ENCODE measurements around the gene GMPPA.

Gene GMPPA

DNA sequence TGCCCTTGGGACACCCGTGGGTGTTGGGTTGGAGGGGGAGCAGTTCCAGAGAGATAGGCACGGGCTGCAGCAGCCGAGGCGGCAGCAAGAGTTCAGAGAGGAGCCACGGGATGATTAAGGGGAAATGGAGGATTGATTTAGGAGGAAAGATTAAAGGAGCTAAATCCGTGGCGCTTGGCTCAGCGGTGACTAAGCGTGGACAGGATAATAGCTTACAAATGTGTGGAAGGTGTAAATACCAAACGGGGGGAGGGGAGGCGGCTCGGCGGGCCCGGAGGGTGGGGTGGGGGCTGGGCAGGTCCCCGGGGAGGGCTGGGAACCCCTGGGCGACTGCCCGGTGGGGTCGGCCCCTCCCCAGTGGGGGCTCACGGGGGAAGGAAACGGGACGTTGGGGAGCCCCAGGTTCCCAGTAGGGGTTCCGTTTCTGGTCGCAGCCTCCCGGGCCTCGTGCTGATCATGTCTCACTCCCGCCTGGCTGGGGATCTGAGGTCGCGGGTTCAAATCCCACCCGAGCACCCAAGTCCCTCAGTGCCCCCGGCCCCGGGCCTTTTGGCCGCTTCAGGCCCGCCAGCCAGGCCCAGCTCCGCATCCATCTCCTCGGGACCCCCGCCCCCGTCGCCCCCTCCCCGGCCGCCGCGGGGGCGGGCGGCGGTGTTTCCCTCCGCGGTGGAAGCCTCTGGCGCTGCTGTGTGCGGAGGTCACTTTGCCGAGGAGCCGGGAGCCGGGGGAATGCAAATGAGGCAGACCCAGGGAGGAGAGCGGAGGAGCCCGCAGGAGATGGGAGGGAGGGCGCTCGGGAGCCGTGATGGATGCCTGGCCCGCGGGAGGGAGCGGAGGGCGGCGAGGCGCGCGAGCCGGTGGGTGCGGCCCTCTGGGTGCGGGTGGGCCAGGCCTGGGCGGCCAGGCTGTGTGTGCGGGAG, 23.7 kb downstream of the GMPPA start:
- H3K4me3 ChIP-seq (ENCODE audit: low read depth, low read length): no peak overlapping the region
- no peak for DNase-seq (ENCODE audit: low read depth)

DNA sequence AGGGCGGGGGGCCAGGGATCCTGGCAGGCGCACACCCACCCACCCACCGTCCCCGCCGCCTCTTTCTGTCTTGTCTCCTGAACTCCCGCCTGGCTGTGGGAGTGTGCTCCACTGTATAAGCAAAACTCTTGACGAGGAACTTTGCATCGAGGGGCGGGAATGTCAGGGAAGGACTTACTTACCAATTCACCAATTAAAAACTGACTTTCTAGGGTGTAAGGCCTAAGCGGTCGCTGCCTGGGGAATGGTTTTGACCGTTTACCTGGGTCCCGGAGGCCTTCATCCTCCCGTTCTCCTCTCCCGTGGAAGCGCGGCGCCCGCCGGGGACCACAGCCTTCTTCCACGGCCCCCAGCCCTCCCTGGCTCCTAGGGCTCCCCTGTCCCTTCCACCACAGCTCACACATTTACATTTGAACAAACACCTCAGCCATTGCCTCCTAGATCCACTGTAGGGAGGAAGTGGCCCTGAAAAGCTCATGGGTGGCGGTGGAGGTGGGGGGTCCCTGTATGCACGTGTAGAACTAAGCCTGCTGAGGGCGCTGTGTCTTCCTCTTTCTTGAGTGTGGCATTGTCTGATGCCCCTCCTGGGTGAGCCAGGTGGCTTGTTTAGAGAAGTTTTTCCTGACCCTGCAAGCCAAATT, 24.5 kb downstream of the GMPPA start:
- TF ChIP-seq, protein P1, sequence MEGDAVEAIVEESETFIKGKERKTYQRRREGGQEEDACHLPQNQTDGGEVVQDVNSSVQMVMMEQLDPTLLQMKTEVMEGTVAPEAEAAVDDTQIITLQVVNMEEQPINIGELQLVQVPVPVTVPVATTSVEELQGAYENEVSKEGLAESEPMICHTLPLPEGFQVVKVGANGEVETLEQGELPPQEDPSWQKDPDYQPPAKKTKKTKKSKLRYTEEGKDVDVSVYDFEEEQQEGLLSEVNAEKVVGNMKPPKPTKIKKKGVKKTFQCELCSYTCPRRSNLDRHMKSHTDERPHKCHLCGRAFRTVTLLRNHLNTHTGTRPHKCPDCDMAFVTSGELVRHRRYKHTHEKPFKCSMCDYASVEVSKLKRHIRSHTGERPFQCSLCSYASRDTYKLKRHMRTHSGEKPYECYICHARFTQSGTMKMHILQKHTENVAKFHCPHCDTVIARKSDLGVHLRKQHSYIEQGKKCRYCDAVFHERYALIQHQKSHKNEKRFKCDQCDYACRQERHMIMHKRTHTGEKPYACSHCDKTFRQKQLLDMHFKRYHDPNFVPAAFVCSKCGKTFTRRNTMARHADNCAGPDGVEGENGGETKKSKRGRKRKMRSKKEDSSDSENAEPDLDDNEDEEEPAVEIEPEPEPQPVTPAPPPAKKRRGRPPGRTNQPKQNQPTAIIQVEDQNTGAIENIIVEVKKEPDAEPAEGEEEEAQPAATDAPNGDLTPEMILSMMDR (IDR thresholded peaks at IDR 0.05; ENCODE audit: low read depth, low read length): peak; percentile 22
- TF ChIP-seq POLR2A (IDR thresholded peaks at IDR 0.05; ENCODE audit: extremely low read depth, insufficient read length): no peak
- DNase-seq (ENCODE audit: low read depth): no peak
- H3K4me3 ChIP-seq (ENCODE audit: low read depth, low read length): no peak overlapping the region

More for the DNA sequence above, 23.7 kb downstream of the GMPPA start:
- TF ChIP-seq MYC (IDR thresholded peaks at IDR 0.05; ENCODE audit: low read depth, low read length) (no peak), POLR2A (IDR thresholded peaks at IDR 0.05; ENCODE audit: extremely low read depth, insufficient read length) (no peak)
- TF ChIP-seq, protein P2, sequence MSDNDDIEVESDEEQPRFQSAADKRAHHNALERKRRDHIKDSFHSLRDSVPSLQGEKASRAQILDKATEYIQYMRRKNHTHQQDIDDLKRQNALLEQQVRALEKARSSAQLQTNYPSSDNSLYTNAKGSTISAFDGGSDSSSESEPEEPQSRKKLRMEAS (IDR thresholded peaks at IDR 0.05; ENCODE audit: low read depth, low read length): no peak
- TF ChIP-seq, protein P1 (IDR thresholded peaks at IDR 0.05; ENCODE audit: low read depth, low read length): no peak

GRCh38 chr2:219524817-219525216, 26.1 kb downstream of the GMPPA start:
- DNase-seq (ENCODE audit: low read depth): no peak
- H3K4me3 ChIP-seq (ENCODE audit: low read depth, low read length): no peak overlapping the region
- TF ChIP-seq, protein P2 (IDR thresholded peaks at IDR 0.05; ENCODE audit: low read depth, low read length): no peak

- no peak for DNase-seq (ENCODE audit: low read depth)
- TF ChIP-seq, protein P1 (IDR thresholded peaks at IDR 0.05; ENCODE audit: low read depth, low read length): no peak
- TF ChIP-seq POLR2A (IDR thresholded peaks at IDR 0.05; ENCODE audit: extremely low read depth, insufficient read length): no peak
- TF ChIP-seq, protein P2 (IDR thresholded peaks at IDR 0.05; ENCODE audit: low read depth, low read length): no peak
- no peak for TF ChIP-seq MYC (IDR thresholded peaks at IDR 0.05; ENCODE audit: low read depth, low read length)
Observed at GRCh38 chr2:219525533-219526232, 27.0 kb downstream of the GMPPA start.

DNA sequence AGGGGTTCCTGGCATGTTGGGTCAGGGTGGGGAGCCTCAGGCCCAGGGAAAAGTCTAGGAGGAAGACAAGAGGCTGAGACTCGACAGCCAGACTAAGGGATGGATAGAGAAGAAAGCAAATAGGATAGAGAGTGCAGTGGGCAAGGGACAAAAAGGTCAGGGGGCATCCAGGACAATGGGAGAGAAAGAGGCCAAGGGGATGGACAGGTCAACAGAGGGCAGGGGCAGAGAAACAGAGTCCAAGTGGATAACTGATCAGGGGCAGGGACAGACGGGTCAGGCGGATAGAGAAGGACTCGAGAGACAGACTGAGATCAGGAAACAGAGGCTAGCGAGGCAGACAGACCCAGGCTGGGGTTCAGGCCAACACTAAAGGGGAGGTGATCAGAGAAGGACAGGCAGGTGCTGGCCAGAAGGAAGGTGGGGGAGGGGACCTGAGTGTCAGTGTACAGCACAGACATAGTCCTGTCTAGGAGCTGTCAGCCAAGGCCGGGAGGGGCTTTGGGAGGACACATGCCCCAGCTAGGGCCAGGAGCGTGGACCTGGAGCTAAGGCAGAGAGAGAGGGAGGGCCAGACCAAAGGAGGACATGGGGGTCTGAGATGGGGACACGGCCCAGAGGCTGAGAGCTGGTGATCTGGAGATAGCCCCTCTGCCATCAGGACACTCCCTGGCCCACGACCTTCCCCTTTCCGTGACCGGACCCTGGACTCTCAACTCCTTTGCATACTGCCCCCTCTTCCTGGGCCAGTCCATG, 27.8 kb downstream of the GMPPA start:
- TF ChIP-seq MYC (IDR thresholded peaks at IDR 0.05; ENCODE audit: low read depth, low read length) (no peak), POLR2A (IDR thresholded peaks at IDR 0.05; ENCODE audit: extremely low read depth, insufficient read length) (no peak)
- TF ChIP-seq, protein P2 (IDR thresholded peaks at IDR 0.05; ENCODE audit: low read depth, low read length): no peak
- TF ChIP-seq, protein P1 (IDR thresholded peaks at IDR 0.05; ENCODE audit: low read depth, low read length): no peak

More at GRCh38 chr2:219525533-219526232, 27.0 kb downstream of the GMPPA start:
- no peak overlapping the region for H3K4me3 ChIP-seq (ENCODE audit: low read depth, low read length)

More for the DNA sequence above, 27.8 kb downstream of the GMPPA start:
- no peak for DNase-seq (ENCODE audit: low read depth)
- no peak overlapping the region for H3K4me3 ChIP-seq (ENCODE audit: low read depth, low read length)
